IMR-90 (cell line): ENCODE results near the gene NDP. TPM values are rescaled to one million over a fixed set of nuclear protein-coding genes. Genes with fewer than 3 reads are reported as not detected.

ENCODE experiments used
- ATAC-seq: fragments of 200-7000 bp; cut with Tn5 transposase; 2 replicates; pipeline ENCODE4 v1.9.1; 2020; ENCODE audit warnings: low read depth, mild to moderate bottlenecking, moderate library complexity
- BruUV-seq: library from RNA; stranded (reverse); fragments of 400-500 nt; replicated peaks from 2 replicates; lab custom pipeline; 2021; lab: Mats Ljungman, UMichigan
- CTCF ChIA-PET: fragments of 300-600 bp; formaldehyde crosslinking; extraction: SDS; loops from one replicate; lab custom pipeline; 2021; ENCODE audit warnings: antibody characterized with exemption; lab: Yijun Ruan, JAX
- POLR2A ChIA-PET: fragments of 300-600 bp; sonication (Branson Sonifier 250); formaldehyde crosslinking; loops from one replicate; lab custom pipeline; 2022; ENCODE audit warnings: antibody characterized with exemption; ENCODE audit not compliant: unreplicated experiment; lab: Charles Lee
- DNase-seq: peaks from one replicate; pipeline ENCODE4 v3.0.0; 2013
- H2AFZ ChIP-seq: replicated peaks from 2 replicates; pipeline ENCODE3; 2013; ENCODE audit warnings: low read length, mild to moderate bottlenecking; ENCODE audit not compliant: poor library complexity
- H2AK5ac ChIP-seq: 2 replicates; pipeline ENCODE4 v1.6.1; 2013; ENCODE audit warnings: low read depth, low read length, inconsistent platforms
- H2AK9ac ChIP-seq: replicated peaks from 2 replicates; pipeline ENCODE3; 2013; ENCODE audit warnings: mild to moderate bottlenecking, low read depth, low read length, moderate library complexity; ENCODE audit not compliant: poor library complexity
- H2BK120ac ChIP-seq: 2 replicates; pipeline ENCODE4 v1.6.1; 2013; ENCODE audit warnings: low read depth, low read length, inconsistent platforms
- H2BK15ac ChIP-seq: 3 replicates; pipeline ENCODE4 v1.6.1; 2013; ENCODE audit warnings: low read depth, low read length, inconsistent platforms
- H2BK20ac ChIP-seq: 2 replicates; pipeline ENCODE4 v1.6.1; 2013; ENCODE audit warnings: low read depth, mild to moderate bottlenecking, inconsistent platforms, low read length, moderate library complexity
- H2BK5ac ChIP-seq: 2 replicates; pipeline ENCODE4 v1.6.1; 2013; ENCODE audit warnings: mild to moderate bottlenecking, low read depth, low read length, inconsistent platforms; ENCODE audit not compliant: poor library complexity, severe bottlenecking
- H3K14ac ChIP-seq: replicated peaks from 2 replicates; pipeline ENCODE4 v1.6.1; 2013; ENCODE audit warnings: low read depth, low read length, inconsistent platforms
- H3K18ac ChIP-seq: 2 replicates; pipeline ENCODE4 v1.6.1; 2013; ENCODE audit warnings: low read depth, low read length, control low read depth
- H3K23ac ChIP-seq: 2 replicates; pipeline ENCODE4 v1.6.1; 2013; ENCODE audit warnings: low read depth, low read length, inconsistent platforms
- H3K27ac ChIP-seq: 2 replicates; pipeline ENCODE4 v1.5.1; 2013; ENCODE audit warnings: mild to moderate bottlenecking, control low read depth, low read length; ENCODE audit not compliant: insufficient read depth
- H3K27me3 ChIP-seq: 2 replicates; pipeline ENCODE4 v1.6.1; 2013; ENCODE audit warnings: low read length; ENCODE audit not compliant: control insufficient read depth, insufficient read depth
- H3K36me3 ChIP-seq: 2 replicates; pipeline ENCODE4 v1.6.1; 2013; ENCODE audit warnings: low read length, mixed read lengths; ENCODE audit not compliant: control insufficient read depth, insufficient read depth
- H3K4ac ChIP-seq: 2 replicates; pipeline ENCODE4 v1.6.1; 2013; ENCODE audit warnings: low read depth, low read length, inconsistent platforms
- H3K4me1 ChIP-seq: 2 replicates; pipeline ENCODE4 v1.6.1; 2013; ENCODE audit warnings: low read length, mixed read lengths; ENCODE audit not compliant: control insufficient read depth, insufficient read depth
- H3K4me2 ChIP-seq: 2 replicates; pipeline ENCODE4 v1.6.1; 2013; ENCODE audit warnings: low read depth, mild to moderate bottlenecking, control low read depth, low read length, moderate library complexity
- H3K4me3 ChIP-seq: 2 replicates; pipeline ENCODE4 v1.5.1; 2013; ENCODE audit warnings: low read depth, mild to moderate bottlenecking, control low read depth, low read length, moderate library complexity; ENCODE audit not compliant: insufficient read depth
- H3K56ac ChIP-seq: 2 replicates; pipeline ENCODE4 v1.6.1; 2013; ENCODE audit warnings: low read length, inconsistent platforms; ENCODE audit not compliant: insufficient read depth; ENCODE audit errors: extremely low read depth
- H3K79me1 ChIP-seq, 2 experiments: 2 replicates each; pipeline ENCODE4 v1.6.1; 2013; ENCODE audit warnings: low read length in 2 of 2, inconsistent platforms in 1 of 2, low read depth in 1 of 2
- H3K9ac ChIP-seq: 2 replicates; pipeline ENCODE4 v1.6.1; 2013; ENCODE audit warnings: low read depth, low read length, control low read depth
- H3K9me1 ChIP-seq: 2 replicates; pipeline ENCODE4 v1.6.1; 2013; ENCODE audit warnings: low read length, inconsistent platforms; ENCODE audit not compliant: insufficient read depth
- H3K9me3 ChIP-seq: 2 replicates; pipeline ENCODE4 v1.6.1; 2013; ENCODE audit warnings: low read length; ENCODE audit not compliant: control insufficient read depth, insufficient read depth
- H4K20me1 ChIP-seq: 2 replicates; pipeline ENCODE4 v1.6.1; 2013; ENCODE audit warnings: low read length, inconsistent platforms; ENCODE audit not compliant: insufficient read depth
- H4K5ac ChIP-seq: 2 replicates; pipeline ENCODE4 v1.6.1; 2013; ENCODE audit warnings: mild to moderate bottlenecking, low read depth, low read length, control low read depth
- H4K8ac ChIP-seq, 2 experiments: 2 replicates each; pipeline ENCODE4 v1.6.1; 2013; ENCODE audit warnings: low read depth in 2 of 2, low read length in 2 of 2, control low read depth in 1 of 2, inconsistent platforms in 1 of 2
- H4K91ac ChIP-seq: 2 replicates; pipeline ENCODE4 v1.6.1; 2013; ENCODE audit warnings: low read depth, low read length, inconsistent platforms; ENCODE audit not compliant: insufficient read depth
- CHD1 ChIP-seq: IDR thresholded peaks from 2 replicates; pipeline ENCODE4 v1.6.1; 2012; ENCODE audit warnings: low read depth, low read length, improper control_type of control experiment
- FOS ChIP-seq: fragments of 150-350 bp; IDR thresholded peaks from 2 replicates; pipeline ENCODE4 v1.6.1; 2016; ENCODE audit warnings: low read depth, low read length
- MAFK ChIP-seq: IDR thresholded peaks from 2 replicates; pipeline ENCODE4 v1.6.1; 2012; ENCODE audit warnings: low read depth, low read length, improper control_type of control experiment
- MXI1 ChIP-seq: IDR thresholded peaks from 2 replicates; pipeline ENCODE4 v1.6.1; 2012; ENCODE audit warnings: low read depth, mild to moderate bottlenecking, low read length, moderate library complexity, borderline replicate concordance
- WGBS, 2 experiments: methylation state at CpG; one replicate each; pipeline versions ENCODE4 v1.1.5 to v1.1.7; 2013; ENCODE audit warnings: missing lambda C conversion rate in 2 of 2; ENCODE audit not compliant: insufficient read length in 1 of 2; ENCODE audit errors: extremely low coverage in 2 of 2; 5-methylcytosine and 5-hydroxymethylcytosine counted together
- dilution Hi-C: fragments of 300-500 bp; cut with HindIII; formaldehyde crosslinking; loops from one replicate; pipeline ENCODE4 v1.14.3; 2018; ENCODE audit warnings: low sequenced_read_pairs; ENCODE audit not compliant: unreplicated experiment
- in situ Hi-C: fragments of 300-500 bp; cut with MboI; formaldehyde crosslinking; loops from 3 replicates; pipeline ENCODE4 v1.14.3; 2019; ENCODE audit warnings: low sequenced_read_pairs, inconsistent platforms, mixed read lengths
- intact Hi-C: fragments of 100-400 bp; cut with micrococcal nuclease; formaldehyde crosslinking; loops from 2 replicates; pipeline ENCODE4 v1.10.0; 2022
- polyA plus RNA-seq, 3 experiments: library from polyadenylated mRNA; depleted of rRNA; stranded (reverse); fragments of >200 nt; gene quantifications; 2 replicates each; pipeline ENCODE4 v1.2.3, GENCODE V29; 2012; ENCODE audit warnings: low replicate concordance in 1 of 3
- total RNA-seq: library from RNA; depleted of rRNA; stranded (reverse); fragments of >200 nt; gene quantifications from 2 replicates; pipeline ENCODE4 v1.2.3, GENCODE V29; 2012

The NDP gene
- total and polyA plus RNA-seq, 2 of the 4 experiments (the other 2 are of a cell fraction), result 0.36 to 0.39 TPM

DNA sequence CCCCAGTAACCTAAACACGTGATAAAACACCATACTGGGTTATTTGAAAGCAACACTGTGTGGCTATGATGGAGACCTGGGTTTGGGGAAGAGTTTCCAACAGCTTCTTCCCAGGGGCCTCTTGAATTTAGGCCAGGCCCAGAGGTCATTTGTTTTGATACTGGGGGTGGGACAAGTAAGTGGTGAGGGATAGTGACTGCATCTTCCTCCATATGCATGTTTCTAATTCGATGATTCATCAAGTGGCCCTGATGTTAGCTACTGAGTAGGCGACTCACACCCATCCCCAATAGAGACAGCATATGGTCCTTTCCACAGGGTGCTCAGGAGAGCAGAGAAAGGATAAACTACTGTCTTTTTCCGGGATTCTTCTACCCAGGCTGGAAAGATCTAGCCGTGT is 2.7 kb downstream of the NDP start:
- no peaks in the 10 kb centered on the region for H3K9me3 ChIP-seq
- no peak overlapping the region for H3K56ac ChIP-seq
- H3K27ac ChIP-seq, result no peak overlapping the region
- H3K4ac ChIP-seq, result no peak overlapping the region
- no peak overlapping the region for H4K5ac ChIP-seq
- no peak overlapping the region for H3K9ac ChIP-seq
- no peak overlapping the region for H3K4me3 ChIP-seq
- H3K36me3 ChIP-seq, result no peaks in the 10 kb centered on the region
- ATAC-seq (peak; percentile 50; the same call in 1 of the 2 replicates), DNase-seq (peak; percentile 68)
- H4K20me1 ChIP-seq, result no peaks in the 10 kb centered on the region
- dilution Hi-C loops, result no loop called here
- no peak overlapping the region for H2BK5ac ChIP-seq
- POLR2A ChIA-PET, result no interaction called here
- H3K14ac ChIP-seq, result no peak overlapping the region
- no peak overlapping the region for H2BK20ac ChIP-seq
- intact Hi-C loops, result no loop called here
- TF ChIP-seq CHD1 (no peak), MAFK (no peak), MXI1 (no peak), FOS (no peak)
- no peak overlapping the region for H2AFZ ChIP-seq
- no peak overlapping the region for H3K18ac ChIP-seq
- H2BK120ac ChIP-seq, result no peak overlapping the region
- H4K8ac ChIP-seq, result no peak overlapping the region
- no peak overlapping the region for H4K91ac ChIP-seq
- in situ Hi-C loops, result loop anchor here (25.0 kb wide), 2 partner anchors 1092 to 1217 kb away; no protein-coding TSS in a partner anchor
- H3K27me3 ChIP-seq, result peaks cover 10% of the 10 kb centered on the region
- WGBS, 2 experiments, result no CpG with 5 or more reads among the region's 5 CpGs
- no peak overlapping the region for H2BK15ac ChIP-seq
- BruUV-seq, result no TSS peak
- H3K79me1 ChIP-seq, result no peaks in the 10 kb centered on the region
- no peak overlapping the region for H3K23ac ChIP-seq
- H2AK5ac ChIP-seq, result no peak overlapping the region
- CTCF ChIA-PET, result no interaction called here
- no peak overlapping the region for H2AK9ac ChIP-seq
- H3K4me2 ChIP-seq, result no peak overlapping the region
- H3K9me1 ChIP-seq, result no peaks in the 10 kb centered on the region
- no peaks in the 10 kb centered on the region for H3K4me1 ChIP-seq
